Stimulated activated CD4-positive, alpha-beta T cell treated with anti-CD3 and anti-CD28 coated beads, Interleukin-4, amount 100 ng/mL, for 48 hours (primary cell): Measurements from ENCODE around the gene SHISA9.
"Not testable (repeated sequence)": the region's sequence is repeated elsewhere in the genome, so short reads cannot be mapped to it uniquely, and the experiment has no call there.

Source experiments
- DNase-seq, 2 donors: peaks; one replicate each; pipeline ENCODE4 v3.0.0-alpha.2; 2020; ENCODE audit warnings: low read depth in 2 of 2

Gene SHISA9

GRCh38 chr16:12900156-12900555, 1.2 kb upstream of the SHISA9 start:
- no peak for DNase-seq

DNA sequence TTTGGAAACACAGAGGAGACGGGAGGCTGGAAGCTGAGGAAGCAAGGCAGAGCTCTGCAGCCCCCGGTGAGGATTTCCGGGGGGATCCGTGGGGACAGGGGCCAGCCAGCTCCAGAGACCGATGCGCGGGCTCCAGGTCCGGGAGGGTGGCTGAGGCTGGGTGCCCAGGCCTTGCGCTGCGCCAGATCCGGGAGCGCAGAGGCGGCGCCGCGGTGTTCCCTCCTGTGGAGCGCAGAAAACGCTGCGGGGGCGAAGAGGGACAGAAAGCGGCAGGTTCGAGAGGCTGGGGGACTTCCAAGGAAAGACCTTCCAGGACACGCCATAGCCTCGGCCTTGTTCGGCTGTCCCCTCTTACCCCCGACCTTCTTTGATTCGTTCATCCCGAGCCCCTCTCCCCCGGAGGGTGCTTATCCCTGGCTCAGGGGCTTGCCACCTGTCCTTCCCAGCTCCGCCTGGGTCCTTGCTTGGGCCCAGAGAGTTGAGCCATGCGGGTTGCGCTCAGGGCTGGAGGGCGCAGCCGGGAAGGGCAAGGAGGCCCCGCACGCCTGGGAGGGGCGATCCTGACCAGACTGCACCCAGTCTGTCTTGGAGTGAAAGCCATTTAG, 697 bp upstream of the SHISA9 start:
- no peak for DNase-seq

DNA sequence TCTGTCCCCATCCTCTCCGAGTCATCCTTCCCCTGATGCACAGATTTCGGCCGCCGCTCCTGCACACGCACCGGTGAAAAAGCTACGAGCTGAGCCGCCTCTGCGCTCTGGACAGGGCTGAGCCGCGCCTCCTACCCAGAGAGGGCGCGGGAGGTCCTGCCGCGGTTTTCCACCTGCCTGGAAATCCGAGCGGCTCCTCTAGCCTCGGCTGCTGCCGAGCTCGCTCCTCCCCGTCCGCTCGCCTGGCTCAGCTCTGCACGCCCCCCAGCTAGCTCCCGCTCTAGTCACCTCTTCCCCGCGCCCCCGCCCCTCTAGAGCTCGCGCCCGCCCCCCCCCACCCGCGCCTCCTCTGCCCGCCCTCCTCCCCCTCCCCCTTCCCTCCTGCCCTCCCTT, 198 bp upstream of the SHISA9 start:
- DNase-seq = no peak

- DNase-seq = no peak
Observed at GRCh38 chr16:12902511-12903372, 1.3 kb downstream of the SHISA9 start.

DNA sequence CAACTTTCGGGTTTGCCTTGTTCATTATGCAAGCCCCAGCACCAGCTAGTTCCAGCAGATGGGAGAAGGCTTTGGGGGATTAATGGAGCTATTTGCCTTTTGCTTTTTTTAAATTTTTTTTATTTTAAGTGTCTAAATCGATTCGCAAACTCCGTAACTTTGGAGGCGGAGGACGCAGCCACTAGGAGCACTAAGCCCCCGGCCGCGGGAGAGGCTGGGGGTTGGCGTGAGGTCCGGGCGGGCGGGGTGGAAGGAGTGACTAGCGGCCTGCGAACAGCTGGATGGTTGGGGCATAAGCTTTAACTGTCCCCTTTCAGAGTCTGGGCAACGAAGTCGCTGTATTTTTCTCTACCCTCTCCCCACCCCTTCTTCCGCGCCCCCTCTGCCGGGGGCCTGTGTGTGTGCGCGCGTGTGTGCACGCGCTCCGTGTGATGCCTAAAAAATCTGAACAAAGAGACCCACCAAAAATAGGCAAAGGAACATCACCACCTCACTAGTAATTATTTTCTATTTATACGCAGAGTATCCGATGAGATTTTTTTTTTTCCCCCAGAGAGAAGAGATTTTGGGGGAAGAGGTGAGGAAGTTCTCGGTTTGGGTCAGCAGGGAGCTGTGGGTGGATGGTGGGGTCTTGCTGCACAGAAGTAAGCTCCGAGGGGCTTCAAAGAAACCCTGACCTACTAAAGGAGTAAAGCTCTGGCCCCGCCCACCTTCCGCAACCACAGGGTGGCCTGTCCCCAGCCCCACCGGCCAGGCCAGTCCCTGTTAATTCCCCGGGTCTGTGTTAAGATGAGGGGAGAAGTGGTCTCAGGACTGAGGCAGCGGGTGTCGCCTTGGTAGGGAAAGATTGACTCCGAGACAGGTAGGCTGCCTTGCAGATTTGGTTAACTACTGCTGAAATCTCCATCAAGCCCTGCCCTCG, 2.3 kb downstream of the SHISA9 start:
- no peak for DNase-seq

GRCh38 chr16:12904329-12904671, 2.9 kb downstream of the SHISA9 start:
- no peak for DNase-seq

DNA sequence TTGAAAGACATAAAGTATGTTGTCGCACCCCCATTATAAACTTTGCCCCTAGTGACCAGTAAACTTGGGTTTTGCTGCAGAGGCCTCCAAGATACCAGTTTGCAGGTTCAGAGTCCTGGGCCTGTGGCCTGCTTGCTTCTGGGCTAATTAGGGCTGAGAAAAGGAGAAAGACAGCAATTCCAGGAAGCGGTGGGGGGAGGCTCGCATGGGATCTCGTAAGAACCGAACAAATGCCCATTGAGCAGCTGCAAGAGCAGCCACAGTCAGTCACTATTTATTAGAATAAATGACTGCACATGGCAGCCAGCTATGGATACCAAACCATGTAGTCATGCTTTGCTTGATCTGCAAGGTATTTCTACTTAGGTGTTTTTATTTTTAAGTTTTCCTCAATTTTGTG, 4.9 kb downstream of the SHISA9 start:
- DNase-seq = no peak

DNA sequence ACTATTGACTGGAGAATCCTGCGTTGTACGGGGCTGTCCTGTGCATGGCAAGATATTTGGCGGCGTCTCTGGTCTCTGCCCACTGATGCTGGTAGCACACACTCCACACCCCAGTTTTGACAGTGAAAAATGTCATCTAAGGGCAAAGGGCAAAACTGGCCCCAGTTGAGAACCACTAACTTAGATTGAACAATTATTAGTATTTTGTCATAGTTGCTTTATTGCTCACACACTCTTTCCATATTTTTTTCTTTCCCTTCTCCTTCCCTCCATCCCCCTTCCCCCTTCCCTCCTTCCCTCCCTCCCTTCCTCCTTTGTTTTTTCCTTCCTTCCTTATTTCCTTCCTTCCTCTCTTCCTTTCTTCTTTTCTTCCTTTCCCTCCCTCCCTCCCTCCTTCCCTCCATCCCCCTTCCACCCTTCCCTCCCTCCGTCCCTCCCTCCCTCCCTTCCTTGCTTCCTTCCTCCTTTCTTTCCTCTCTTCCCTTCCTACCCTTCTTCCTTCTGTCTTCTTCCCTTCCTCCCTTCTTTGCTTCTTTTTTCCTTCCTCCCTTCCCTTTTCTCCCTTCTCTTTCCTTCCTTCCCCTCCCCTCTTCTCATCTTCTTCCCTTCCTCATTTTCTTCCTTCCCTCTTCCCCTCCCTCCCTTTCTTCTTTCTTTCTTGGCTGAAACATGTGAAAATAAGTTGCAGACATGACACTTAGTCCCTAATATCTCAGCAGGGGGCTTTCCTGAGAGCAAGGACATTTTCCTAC, 5.5 kb downstream of the SHISA9 start:
- DNase-seq = no peak

DNA sequence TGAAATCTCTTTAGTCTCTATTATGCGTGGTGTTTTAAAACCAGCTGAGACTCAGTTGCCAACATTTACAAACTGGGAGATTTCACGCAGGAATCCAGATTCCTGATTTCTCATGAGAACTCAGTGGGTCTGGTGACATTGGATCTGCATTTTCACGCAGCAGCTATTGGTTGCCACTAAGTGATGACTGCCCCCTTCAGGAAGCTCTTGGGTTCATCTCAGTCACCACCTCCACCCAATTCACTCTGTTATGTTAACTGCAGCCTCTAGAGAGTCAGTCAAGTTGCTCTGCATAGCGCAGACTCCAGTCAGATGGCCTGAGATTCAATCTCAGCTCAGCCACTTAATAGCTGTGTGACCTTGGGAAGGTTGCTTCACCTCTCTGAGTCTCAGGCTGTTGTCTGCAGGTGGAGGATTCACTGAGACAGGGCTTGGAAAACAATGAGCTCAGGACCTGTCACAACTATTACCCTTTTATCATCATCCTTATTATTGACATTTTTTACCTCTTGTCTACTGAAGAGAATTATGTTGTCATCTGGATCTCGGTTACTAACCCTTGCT, 6.4 kb downstream of the SHISA9 start:
- DNase-seq = no peak

GRCh38 chr16:12917246-12917645, 15.8 kb downstream of the SHISA9 start:
- DNase-seq = no peak

DNA sequence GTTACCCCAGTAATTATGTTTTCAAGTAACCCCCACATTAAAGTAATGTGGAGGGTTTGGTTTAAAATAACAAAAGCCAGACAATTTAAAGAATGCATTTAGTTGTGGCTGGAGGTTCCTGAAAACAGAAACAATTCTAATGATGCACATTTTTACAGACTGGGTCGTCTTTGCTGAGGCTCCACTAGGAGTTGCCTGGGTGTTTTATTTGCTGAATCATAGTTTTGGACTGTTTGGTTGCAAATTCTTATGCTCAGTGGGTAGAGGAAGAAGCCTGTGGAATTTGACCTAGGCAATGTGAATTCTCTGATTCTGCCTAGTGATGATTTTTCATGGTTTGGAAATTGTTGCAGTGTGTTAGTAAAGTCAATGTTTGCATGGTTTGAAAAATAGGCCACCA, 16.3 kb downstream of the SHISA9 start:
- DNase-seq = no peak

- DNase-seq = no peak
Observed at GRCh38 chr16:12920739-12921138, 19.3 kb downstream of the SHISA9 start.

DNA sequence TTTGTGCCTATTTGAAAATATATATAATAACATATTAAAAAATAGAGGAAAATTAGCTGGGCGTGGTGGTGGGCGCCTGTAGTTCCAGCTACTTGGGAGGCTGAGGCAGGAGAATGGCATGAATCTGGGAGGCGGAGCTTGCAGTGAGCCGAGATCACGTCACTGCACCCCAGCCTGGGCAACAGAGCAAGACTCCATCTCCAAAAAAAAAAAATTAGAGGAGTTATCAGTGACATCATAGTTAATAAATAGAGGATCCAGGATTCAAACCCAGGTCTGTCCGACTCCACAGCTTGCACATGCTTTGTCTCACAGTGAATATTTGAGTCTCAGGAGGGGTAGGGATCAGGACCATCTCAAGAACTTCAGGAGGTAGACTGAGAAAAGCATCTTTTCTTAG, 22.2 kb downstream of the SHISA9 start:
- DNase-seq = not testable (repeated sequence)

DNA sequence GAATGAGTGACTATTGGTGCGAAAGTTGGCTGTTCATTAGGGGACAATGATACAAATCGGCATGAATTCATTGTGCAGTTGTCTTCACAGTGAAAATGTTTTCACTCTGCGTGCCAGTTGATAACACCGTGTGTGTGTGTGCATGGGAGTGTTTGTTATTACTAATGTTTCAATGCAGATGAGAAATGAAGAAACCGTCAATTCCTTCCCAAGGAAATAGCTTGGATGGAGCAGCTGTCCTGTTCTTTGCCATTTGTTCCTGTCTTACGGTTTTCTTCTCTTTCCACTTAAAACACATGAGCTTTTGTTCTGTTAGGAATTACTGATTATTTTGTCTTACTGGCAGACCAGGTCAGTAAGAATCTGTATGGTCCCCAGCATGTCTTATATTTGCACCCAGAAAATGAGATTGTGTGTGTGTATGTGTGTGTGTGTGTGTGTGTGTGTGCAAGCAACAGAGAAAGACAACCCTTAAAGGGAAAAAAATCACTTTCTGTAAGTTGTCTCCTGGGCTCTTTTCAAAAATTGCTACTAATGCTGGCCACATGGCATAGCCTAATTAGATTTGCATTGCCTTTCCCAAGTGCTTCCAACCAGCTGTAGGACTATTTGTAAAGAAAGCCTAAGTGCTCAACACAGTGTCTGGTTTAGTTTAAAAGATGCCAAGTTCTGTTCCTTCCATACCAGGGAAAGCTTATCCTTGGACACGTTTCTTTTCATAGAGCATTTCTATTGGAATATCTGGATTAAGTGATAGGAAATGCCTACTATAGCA, 23.8 kb downstream of the SHISA9 start:
- DNase-seq = no peak

DNA sequence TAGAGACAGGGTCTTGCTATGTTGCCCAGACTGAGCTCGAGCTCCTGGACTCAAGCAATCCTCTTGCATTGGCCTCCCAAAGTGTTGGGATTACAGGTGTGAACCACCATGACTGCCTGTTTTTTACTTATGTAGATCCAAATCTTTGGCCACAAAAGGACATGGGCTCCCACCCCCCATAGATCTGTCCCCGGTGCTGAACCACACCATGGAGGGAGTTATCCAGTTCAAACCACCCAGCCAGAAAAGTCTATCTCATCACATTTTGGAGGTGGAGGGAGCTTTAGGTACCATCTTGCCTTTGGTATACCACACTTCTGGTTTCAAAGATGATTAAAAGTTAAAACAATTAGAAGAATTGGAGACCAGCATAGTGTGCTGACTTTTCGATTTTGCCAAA, 26.2 kb downstream of the SHISA9 start:
- no peak for DNase-seq

GRCh38 chr16:12930881-12931280, 29.5 kb downstream of the SHISA9 start:
- DNase-seq = no peak

DNA sequence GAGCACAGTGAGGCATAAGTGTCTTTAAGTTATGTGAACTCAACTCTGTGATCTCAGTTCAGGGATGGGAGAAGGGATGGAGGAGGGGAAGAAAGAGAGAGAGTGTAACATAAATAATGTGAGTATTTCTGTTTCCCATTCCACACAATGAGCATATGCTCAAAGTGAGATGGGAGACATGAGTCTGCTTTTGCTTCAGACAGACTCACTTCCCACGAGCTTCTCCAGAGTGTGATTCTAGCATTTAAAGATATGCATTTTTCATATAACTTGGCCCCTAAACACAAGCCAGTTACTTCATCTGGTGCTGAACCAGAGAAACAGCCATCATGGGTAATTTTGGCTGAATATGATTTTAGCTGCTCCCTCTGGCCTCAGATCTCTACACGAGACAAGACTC, 35.0 kb downstream of the SHISA9 start:
- DNase-seq = no peak

- no peak for DNase-seq
Observed at GRCh38 chr16:12941896-12942295, 40.5 kb downstream of the SHISA9 start.

- no peak for DNase-seq
Observed at GRCh38 chr16:12942861-12943260, 41.5 kb downstream of the SHISA9 start.

- DNase-seq = no peak
Observed at GRCh38 chr16:12944300-12944699, 42.9 kb downstream of the SHISA9 start.

DNA sequence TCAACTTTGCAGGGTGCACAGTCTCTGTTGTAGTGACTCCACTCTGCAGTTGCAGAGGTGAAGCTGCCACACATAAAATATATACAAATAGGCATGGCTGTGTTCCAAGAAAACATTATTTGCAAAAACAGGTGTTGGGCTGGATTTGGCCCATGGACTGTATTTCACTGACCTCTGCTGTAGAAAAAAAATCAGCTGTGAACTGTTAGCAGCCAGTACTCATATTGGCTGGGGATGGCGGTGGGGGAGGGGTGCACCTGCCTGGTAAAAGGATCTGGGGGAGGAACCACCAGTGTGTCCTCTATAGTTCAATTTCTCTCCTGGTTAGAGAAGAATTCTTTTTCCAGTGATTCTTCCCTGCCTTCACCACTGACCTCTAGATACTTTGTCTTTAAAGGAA, 50.0 kb downstream of the SHISA9 start:
- no peak for DNase-seq
